ENCODE results near the gene EGLN2.
"Not testable (repeated sequence)": the region's sequence is repeated elsewhere in the genome, so short reads cannot be mapped to it uniquely, and the experiment has no call there.

The EGLN2 gene

GRCh38 chr19:40826699-40827385 lies 27.9 kb downstream of the EGLN2 start:
- H3K4me3 ChIP-seq (replicated peaks; ENCODE audit: insufficient read depth, low read length); H3K27me3 ChIP-seq (ENCODE audit: insufficient read depth, poor library complexity, severe bottlenecking): not testable (repeated sequence)
- H3K27ac ChIP-seq (replicated peaks): peak overlapping the region; percentile 60
- peak in 1 of 2 experiments; percentile 52 for DNase-seq (ENCODE audit: low read depth in 1 of 2, low spot score in 1 of 2)
- peak; percentile 58; the same call in 1 of the 2 replicates for TF ChIP-seq POLR2AphosphoS5 (IDR thresholded peaks at IDR 0.05; ENCODE audit: low read depth)

- Histone ChIP-seq H3K4me3 (replicated peaks; ENCODE audit: insufficient read depth, low read length) (no peak overlapping the region), H3K27ac (replicated peaks) (peak overlapping the region; percentile 60), H3K27me3 (ENCODE audit: insufficient read depth, poor library complexity, severe bottlenecking) (no peaks in the 10 kb centered on the region)
- DNase-seq (ENCODE audit: low read depth in 1 of 2, low spot score in 1 of 2): no peak
- 0 out of 2 replicates have a peak, but pooled peaks have one; percentile 36 for TF ChIP-seq SPI1 (IDR thresholded peaks at IDR 0.05; ENCODE audit: borderline replicate concordance, low read depth)
- no peak for TF ChIP-seq GABPA (IDR thresholded peaks at IDR 0.05; ENCODE audit: low read depth)
- no peak for TF ChIP-seq POLR2AphosphoS5 (IDR thresholded peaks at IDR 0.05; ENCODE audit: low read depth)
Measured at GRCh38 chr19:40827386-40828247, 28.6 kb downstream of the EGLN2 start.

- Histone ChIP-seq H3K4me3 (replicated peaks; ENCODE audit: insufficient read depth, low read length) (no peak overlapping the region), H3K27ac (replicated peaks) (no peak overlapping the region), H3K27me3 (ENCODE audit: insufficient read depth, poor library complexity, severe bottlenecking) (no peaks in the 10 kb centered on the region)
- no peak for DNase-seq (ENCODE audit: low read depth in 1 of 2, low spot score in 1 of 2)
- TF ChIP-seq POLR2AphosphoS5 (IDR thresholded peaks at IDR 0.05; ENCODE audit: low read depth) (no peak), GABPA (IDR thresholded peaks at IDR 0.05; ENCODE audit: low read depth) (no peak), SPI1 (IDR thresholded peaks at IDR 0.05; ENCODE audit: borderline replicate concordance, low read depth) (no peak), CTCF (IDR thresholded peaks at IDR 0.05; ENCODE audit: insufficient read depth, low read length) (no peak), REST (IDR thresholded peaks at IDR 0.05; ENCODE audit: insufficient replicate concordance, low read depth) (no peak)
Measured at GRCh38 chr19:40829205-40829604, 30.2 kb downstream of the EGLN2 start.

- H3K27me3 ChIP-seq (ENCODE audit: insufficient read depth, poor library complexity, severe bottlenecking); DNase-seq (ENCODE audit: low read depth in 1 of 2, low spot score in 1 of 2); H3K4me3 ChIP-seq (replicated peaks; ENCODE audit: insufficient read depth, low read length): not testable (repeated sequence)
- peak overlapping the region; percentile 67 for H3K27ac ChIP-seq (replicated peaks)
Measured at GRCh38 chr19:40830741-40831140, 31.8 kb downstream of the EGLN2 start.

- no peaks in the 10 kb centered on the region for H3K27me3 ChIP-seq (ENCODE audit: insufficient read depth, poor library complexity, severe bottlenecking)
- peak overlapping the region; percentile 67 for H3K27ac ChIP-seq (replicated peaks)
- peak in 1 of 2 experiments; percentile 87 for DNase-seq (ENCODE audit: low read depth in 1 of 2, low spot score in 1 of 2)
- H3K4me3 ChIP-seq (replicated peaks; ENCODE audit: insufficient read depth, low read length): no peak overlapping the region
- TF ChIP-seq SPI1 (IDR thresholded peaks at IDR 0.05; ENCODE audit: borderline replicate concordance, low read depth): no peak
- TF ChIP-seq POLR2AphosphoS5 (IDR thresholded peaks at IDR 0.05; ENCODE audit: low read depth): no peak
Measured at GRCh38 chr19:40831502-40832430, 32.8 kb downstream of the EGLN2 start.

- H3K4me3 ChIP-seq (replicated peaks; ENCODE audit: insufficient read depth, low read length); H3K27me3 ChIP-seq (ENCODE audit: insufficient read depth, poor library complexity, severe bottlenecking); DNase-seq (ENCODE audit: low read depth in 1 of 2, low spot score in 1 of 2): not testable (repeated sequence)
- H3K27ac ChIP-seq (replicated peaks): peak overlapping the region; percentile 67
Measured at GRCh38 chr19:40832431-40832790, 33.4 kb downstream of the EGLN2 start.

- not testable (repeated sequence) for H3K4me3 ChIP-seq (replicated peaks; ENCODE audit: insufficient read depth, low read length); DNase-seq (ENCODE audit: low read depth in 1 of 2, low spot score in 1 of 2)
- peak overlapping the region; percentile 67 for H3K27ac ChIP-seq (replicated peaks)
Measured at GRCh38 chr19:40833728-40834533, 34.9 kb downstream of the EGLN2 start.

More at GRCh38 chr19:40833728-40834533, 34.9 kb downstream of the EGLN2 start:
- H3K27me3 ChIP-seq (ENCODE audit: insufficient read depth, poor library complexity, severe bottlenecking): not testable (repeated sequence)

Measured in HL-60 (cell line).